ENCODE data around the gene ARFGAP2.

Gene ARFGAP2

GRCh38 chr11:47148270-47148669 lies 28.4 kb downstream of the ARFGAP2 start:
- DNase-seq (ENCODE audit: low read depth in 1 of 2, low spot score in 1 of 2), result no peak
- in situ Hi-C loops (cut with HindIII; ENCODE audit: low pct_unique_long_range_greater_than_20kb, low sequenced_read_pairs), result no loop called here
- no peak for TF ChIP-seq JUND (IDR thresholded peaks at IDR 0.05; ENCODE audit: low read depth)

GRCh38 chr11:47147681-47148080 lies 29.0 kb downstream of the ARFGAP2 start:
- in situ Hi-C loops (cut with HindIII; ENCODE audit: low pct_unique_long_range_greater_than_20kb, low sequenced_read_pairs), result no loop called here
- no peak for DNase-seq (ENCODE audit: low read depth in 1 of 2, low spot score in 1 of 2)
- TF ChIP-seq JUND (IDR thresholded peaks at IDR 0.05; ENCODE audit: low read depth), result no peak

GRCh38 chr11:47147250-47147649 lies 29.4 kb downstream of the ARFGAP2 start:
- no peak for DNase-seq (ENCODE audit: low read depth in 1 of 2, low spot score in 1 of 2)
- no peak for TF ChIP-seq JUND (IDR thresholded peaks at IDR 0.05; ENCODE audit: low read depth)
- in situ Hi-C loops (cut with HindIII; ENCODE audit: low pct_unique_long_range_greater_than_20kb, low sequenced_read_pairs), result no loop called here

GRCh38 chr11:47144541-47144940 lies 32.1 kb downstream of the ARFGAP2 start:
- no peak for TF ChIP-seq JUND (IDR thresholded peaks at IDR 0.05; ENCODE audit: low read depth)
- in situ Hi-C loops (cut with HindIII; ENCODE audit: low pct_unique_long_range_greater_than_20kb, low sequenced_read_pairs), result no loop called here
- DNase-seq (ENCODE audit: low read depth in 1 of 2, low spot score in 1 of 2), result no peak

- no peak; the same call in 1 of the 2 replicates for TF ChIP-seq JUND (IDR thresholded peaks at IDR 0.05; ENCODE audit: low read depth)
- peak; percentile 77 to 91 for DNase-seq (ENCODE audit: low read depth in 1 of 2, low spot score in 1 of 2)
- in situ Hi-C loops (cut with HindIII; ENCODE audit: low pct_unique_long_range_greater_than_20kb, low sequenced_read_pairs), result no loop called here
Measured at GRCh38 chr11:47143322-47143721, 33.4 kb downstream of the ARFGAP2 start.

- no peak for TF ChIP-seq JUND (IDR thresholded peaks at IDR 0.05; ENCODE audit: low read depth)
- in situ Hi-C loops (cut with HindIII; ENCODE audit: low pct_unique_long_range_greater_than_20kb, low sequenced_read_pairs), result no loop called here
- DNase-seq (ENCODE audit: low read depth in 1 of 2, low spot score in 1 of 2), result no peak
Measured at GRCh38 chr11:47139878-47140277, 36.8 kb downstream of the ARFGAP2 start.

GRCh38 chr11:47137476-47137875 lies 39.2 kb downstream of the ARFGAP2 start:
- in situ Hi-C loops (cut with HindIII; ENCODE audit: low pct_unique_long_range_greater_than_20kb, low sequenced_read_pairs), result no loop called here
- TF ChIP-seq JUND (IDR thresholded peaks at IDR 0.05; ENCODE audit: low read depth), result no peak
- no peak for DNase-seq (ENCODE audit: low read depth in 1 of 2, low spot score in 1 of 2)

- in situ Hi-C loops (cut with HindIII; ENCODE audit: low pct_unique_long_range_greater_than_20kb, low sequenced_read_pairs), result no loop called here
- no peak for DNase-seq (ENCODE audit: low read depth in 1 of 2, low spot score in 1 of 2)
- no peak for TF ChIP-seq JUND (IDR thresholded peaks at IDR 0.05; ENCODE audit: low read depth)
Measured at GRCh38 chr11:47136921-47137320, 39.8 kb downstream of the ARFGAP2 start.

- in situ Hi-C loops (cut with HindIII; ENCODE audit: low pct_unique_long_range_greater_than_20kb, low sequenced_read_pairs), result no loop called here
- no peak for DNase-seq (ENCODE audit: low read depth in 1 of 2, low spot score in 1 of 2)
- TF ChIP-seq JUND (IDR thresholded peaks at IDR 0.05; ENCODE audit: low read depth), result no peak
Measured at GRCh38 chr11:47136327-47136726, 40.4 kb downstream of the ARFGAP2 start.

- no peak for DNase-seq (ENCODE audit: low read depth in 1 of 2, low spot score in 1 of 2)
- TF ChIP-seq JUND (IDR thresholded peaks at IDR 0.05; ENCODE audit: low read depth), result no peak
- in situ Hi-C loops (cut with HindIII; ENCODE audit: low pct_unique_long_range_greater_than_20kb, low sequenced_read_pairs), result no loop called here
Measured at GRCh38 chr11:47132981-47133380, 43.7 kb downstream of the ARFGAP2 start.

GRCh38 chr11:47132490-47132889 lies 44.2 kb downstream of the ARFGAP2 start:
- TF ChIP-seq JUND (IDR thresholded peaks at IDR 0.05; ENCODE audit: low read depth), result no peak
- DNase-seq (ENCODE audit: low read depth in 1 of 2, low spot score in 1 of 2), result no peak
- in situ Hi-C loops (cut with HindIII; ENCODE audit: low pct_unique_long_range_greater_than_20kb, low sequenced_read_pairs), result no loop called here

GRCh38 chr11:47131136-47131535 lies 45.5 kb downstream of the ARFGAP2 start:
- no peak for TF ChIP-seq JUND (IDR thresholded peaks at IDR 0.05; ENCODE audit: low read depth)
- in situ Hi-C loops (cut with HindIII; ENCODE audit: low pct_unique_long_range_greater_than_20kb, low sequenced_read_pairs), result no loop called here
- no peak for DNase-seq (ENCODE audit: low read depth in 1 of 2, low spot score in 1 of 2)

GRCh38 chr11:47130543-47130942 lies 46.1 kb downstream of the ARFGAP2 start:
- no peak for TF ChIP-seq JUND (IDR thresholded peaks at IDR 0.05; ENCODE audit: low read depth)
- in situ Hi-C loops (cut with HindIII; ENCODE audit: low pct_unique_long_range_greater_than_20kb, low sequenced_read_pairs), result no loop called here
- no peak for DNase-seq (ENCODE audit: low read depth in 1 of 2, low spot score in 1 of 2)

- no peak for TF ChIP-seq JUND (IDR thresholded peaks at IDR 0.05; ENCODE audit: low read depth)
- no peak for DNase-seq (ENCODE audit: low read depth in 1 of 2, low spot score in 1 of 2)
- in situ Hi-C loops (cut with HindIII; ENCODE audit: low pct_unique_long_range_greater_than_20kb, low sequenced_read_pairs), result no loop called here
Measured at GRCh38 chr11:47127213-47127612, 49.5 kb downstream of the ARFGAP2 start.
